GM23338 (cell line): ENCODE results near the gene MT1F. TPM values are rescaled to one million over a fixed set of nuclear protein-coding genes. Genes with fewer than 3 reads are reported as not detected.

Source experiments
- ATAC-seq: fragments of 200-7000 bp; cut with Tn5 transposase; 3 replicates; pipeline ENCODE4 v1.9.1; 2020
- DNase-seq: peaks from one replicate; pipeline ENCODE4 v3.0.0-alpha.2; 2015; ENCODE audit warnings: low spot score
- H2AFZ ChIP-seq: fragments of 200-600 bp; sonication (generic); 2 replicates; pipeline ENCODE4 v1.8.0; 2016; ENCODE audit warnings: antibody characterized with exemption, mild to moderate bottlenecking, moderate library complexity
- H3F3A ChIP-seq: fragments of 200-600 bp; sonication (generic); replicated peaks from 2 replicates; pipeline ENCODE4 v1.8.0; 2017; ENCODE audit warnings: antibody characterized with exemption, mixed run types, low read depth
- H3K27ac ChIP-seq: fragments of 200-600 bp; sonication (generic); 2 replicates; pipeline ENCODE4 v1.6.1; 2016; ENCODE audit warnings: low read depth
- H3K27me3 ChIP-seq: fragments of 200-600 bp; sonication (generic); 2 replicates; pipeline ENCODE4 v1.8.0; 2016; ENCODE audit warnings: mild to moderate bottlenecking, mixed run types, moderate library complexity; ENCODE audit not compliant: insufficient read depth
- H3K36me3 ChIP-seq: fragments of 200-600 bp; sonication (generic); 2 replicates; pipeline ENCODE4 v1.8.0; 2016; ENCODE audit warnings: mild to moderate bottlenecking; ENCODE audit not compliant: insufficient read depth
- H3K4me1 ChIP-seq: fragments of 200-600 bp; sonication (generic); 2 replicates; pipeline ENCODE4 v1.8.0; 2016; ENCODE audit warnings: mild to moderate bottlenecking, moderate library complexity; ENCODE audit not compliant: insufficient read depth
- H3K4me2 ChIP-seq: fragments of 200-600 bp; sonication (generic); 2 replicates; pipeline ENCODE4 v1.7.1; 2017; ENCODE audit warnings: mixed run types
- H3K4me3 ChIP-seq: fragments of 200-600 bp; sonication (generic); 2 replicates; pipeline ENCODE4 v1.6.1; 2016; ENCODE audit warnings: mixed run types
- H3K79me2 ChIP-seq: fragments of 200-600 bp; sonication (generic); replicated peaks from 2 replicates; pipeline ENCODE4 v1.8.0; 2017; ENCODE audit warnings: mild to moderate bottlenecking; ENCODE audit not compliant: insufficient read depth
- H3K9me2 ChIP-seq: fragments of 200-600 bp; sonication (generic); 2 replicates; pipeline ENCODE4 v1.8.0; 2017; ENCODE audit not compliant: insufficient read depth
- H4K20me1 ChIP-seq: fragments of 200-600 bp; sonication (generic); replicated peaks from 2 replicates; pipeline ENCODE4 v1.8.0; 2017; ENCODE audit warnings: mild to moderate bottlenecking; ENCODE audit not compliant: insufficient read depth
- H3K27ac Mint-ChIP-seq: 2 replicates; pipeline ENCODE4 v1.8.0; 2020; ENCODE audit warnings: inconsistent platforms, mild to moderate bottlenecking, moderate library complexity, mixed read lengths
- H3K27me3 Mint-ChIP-seq: 3 replicates; pipeline ENCODE4 v1.8.0; 2022; ENCODE audit warnings: low read depth, mild to moderate bottlenecking, moderate library complexity, mixed read lengths, inconsistent platforms; ENCODE audit not compliant: insufficient read depth, poor library complexity
- H3K36me3 Mint-ChIP-seq: 3 replicates; pipeline ENCODE4 v1.8.0; 2021; ENCODE audit warnings: low read depth, mild to moderate bottlenecking, inconsistent platforms, moderate library complexity, mixed read lengths
- H3K4me1 Mint-ChIP-seq: 3 replicates; pipeline ENCODE4 v1.8.0; 2020; ENCODE audit warnings: mild to moderate bottlenecking, inconsistent platforms, mixed read lengths
- H3K4me3 Mint-ChIP-seq: 3 replicates; pipeline ENCODE4 v1.8.0; 2021; ENCODE audit warnings: moderate library complexity, mild to moderate bottlenecking, inconsistent platforms, mixed read lengths
- H3K9me3 Mint-ChIP-seq: 3 replicates; pipeline ENCODE4 v1.8.0; 2020; ENCODE audit warnings: moderate library complexity, mild to moderate bottlenecking, inconsistent platforms, mixed read lengths
- CREB1 ChIP-seq: fragments of 250-450 bp; sonication (Bioruptor Pico); IDR thresholded peaks from 2 replicates; pipeline ENCODE4 v1.5.0; 2020; ENCODE audit warnings: low read depth, mild to moderate bottlenecking, moderate library complexity
- EZH2 ChIP-seq: fragments of 200-600 bp; sonication (generic); IDR thresholded peaks from one replicate; pipeline ENCODE4 v1.8.0; 2017; ENCODE audit warnings: antibody characterized with exemption, mild to moderate bottlenecking, low read depth; ENCODE audit not compliant: unreplicated experiment
- EZH2phosphoT487 ChIP-seq: fragments of 200-600 bp; sonication (generic); IDR thresholded peaks from one replicate; pipeline ENCODE4 v1.8.1; 2018; ENCODE audit warnings: antibody characterized with exemption; ENCODE audit not compliant: unreplicated experiment
- POLR2AphosphoS5 ChIP-seq: IDR thresholded peaks from 2 replicates; pipeline ENCODE4 v1.6.1; 2016; ENCODE audit warnings: antibody characterized with exemption, low read depth
- REST ChIP-seq: IDR thresholded peaks from one replicate; pipeline ENCODE4 v1.6.1; 2018; ENCODE audit warnings: antibody characterized with exemption; ENCODE audit not compliant: unreplicated experiment
- STAT1 ChIP-seq: IDR thresholded peaks from one replicate; pipeline ENCODE4 v1.6.1; 2016; ENCODE audit warnings: antibody characterized with exemption; ENCODE audit not compliant: unreplicated experiment
- ZNF114 ChIP-seq: fragments of 250-450 bp; sonication (Bioruptor Pico); IDR thresholded peaks from 2 replicates; pipeline ENCODE4 v1.5.0; 2020; ENCODE audit warnings: mild to moderate bottlenecking, moderate library complexity
- ZNF331 ChIP-seq: fragments of 250-450 bp; sonication (Bioruptor Pico); IDR thresholded peaks from 2 replicates; pipeline ENCODE4 v1.5.0; 2020; ENCODE audit warnings: low read depth, mild to moderate bottlenecking, moderate library complexity
- polyA plus RNA-seq: library from polyadenylated mRNA; unstranded; fragments of >200 nt; fragmentation: Nextera tagmentation; extraction: Ambion mirVana; gene quantifications from 2 replicates; pipeline ENCODE4 v1.2.1, GENCODE V29; 2016
- total RNA-seq: library from RNA; depleted of rRNA; stranded (reverse); fragments of >200 nt; shearing (Covaris generic); gene quantifications from 2 replicates; pipeline ENCODE4 v1.2.3, GENCODE V29; 2014

The MT1F gene
- total and polyA plus RNA-seq, 2 experiments from 2014 or later, result 7.4 to 107 TPM

DNA sequence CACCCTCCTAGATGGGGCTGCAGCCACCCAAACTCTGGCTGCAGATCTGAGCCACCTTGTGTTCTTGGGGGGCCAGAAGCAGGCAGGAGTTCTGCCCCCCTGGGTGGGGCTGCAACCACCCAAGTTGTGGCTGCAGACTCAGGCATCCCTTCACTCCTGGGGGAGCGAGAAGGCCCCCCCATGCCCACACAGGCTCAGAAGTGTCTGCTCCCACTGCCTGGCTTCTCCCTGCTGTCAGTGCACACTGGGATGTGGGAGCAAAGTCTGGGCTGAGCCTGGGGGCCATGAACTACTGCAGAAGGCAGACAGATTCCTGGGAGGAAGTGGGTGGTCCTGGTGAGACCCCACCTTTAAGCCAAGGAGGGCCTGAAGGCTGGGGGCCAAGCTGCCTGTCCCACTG, 37.5 kb downstream of the MT1F start:
- Histone ChIP-seq H3K79me2 (no peaks in the 10 kb centered on the region), H4K20me1 (no peaks in the 10 kb centered on the region), H3K4me3 (no peak overlapping the region), H3K9me2 (no peaks in the 10 kb centered on the region), H3F3A (no peaks in the 10 kb centered on the region), H3K4me1 (no peaks in the 10 kb centered on the region), H2AFZ (no peak overlapping the region), H3K27ac (no peak overlapping the region), H3K27me3 (no peaks in the 10 kb centered on the region), H3K36me3 (no peaks in the 10 kb centered on the region), H3K4me2 (no peak overlapping the region)
- ATAC-seq (no peak), DNase-seq (no peak)
- no peak overlapping the region for H3K4me3 Mint-ChIP-seq
- H3K9me3 Mint-ChIP-seq, result peaks cover 17% of the 10 kb centered on the region
- peaks cover 8% of the 10 kb centered on the region for H3K27me3 Mint-ChIP-seq
- H3K36me3 Mint-ChIP-seq, result peaks cover 3% of the 10 kb centered on the region; the same call in 1 of the 3 replicates
- no peak overlapping the region for H3K27ac Mint-ChIP-seq
- TF ChIP-seq ZNF114 (CRISPR knock-in tag) (no peak), EZH2phosphoT487 (no peak), POLR2AphosphoS5 (no peak), EZH2 (no peak), STAT1 (no peak), REST (no peak), ZNF331 (CRISPR knock-in tag) (no peak)
- peaks cover 4% of the 10 kb centered on the region; the same call in 1 of the 3 replicates for H3K4me1 Mint-ChIP-seq

DNA sequence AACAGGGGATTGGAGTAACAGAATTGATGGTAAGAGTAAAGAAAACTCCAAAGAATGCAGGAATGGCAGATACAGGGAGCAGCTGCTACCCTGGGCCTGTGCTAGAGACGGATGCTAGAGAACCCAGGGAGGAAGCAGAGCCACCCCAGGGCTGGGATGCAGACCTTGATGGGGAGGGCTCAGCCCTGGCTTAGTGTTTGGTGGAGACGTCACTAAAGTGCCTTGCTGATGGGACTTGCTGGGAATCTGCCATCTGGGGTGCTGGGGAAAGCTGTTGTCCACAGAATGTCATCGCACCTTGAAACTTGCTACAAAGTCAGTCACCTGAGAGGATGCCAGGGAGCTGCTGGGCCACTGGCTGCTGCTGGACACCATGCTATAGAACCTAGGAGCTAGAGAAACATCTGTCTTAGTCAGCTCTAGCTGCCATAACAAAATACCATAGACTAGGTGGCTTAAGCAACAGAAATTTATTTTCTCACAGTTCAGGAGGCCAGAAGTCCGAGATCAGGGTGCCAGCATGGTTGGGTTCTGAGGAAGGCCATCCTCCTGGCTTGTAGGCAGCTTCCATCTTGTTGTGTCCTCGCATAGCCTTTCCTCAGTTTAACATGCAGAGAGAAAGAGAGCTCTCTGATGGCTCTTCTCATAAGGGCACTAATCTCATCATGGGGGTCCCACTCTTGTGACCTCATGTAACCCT, 39.8 kb downstream of the MT1F start:
- no peak overlapping the region for H2AFZ ChIP-seq
- H3K9me3 Mint-ChIP-seq, result peaks cover 17% of the 10 kb centered on the region
- H3K36me3 Mint-ChIP-seq, result peaks cover 3% of the 10 kb centered on the region; the same call in 1 of the 3 replicates
- H3K27ac ChIP-seq, result no peak overlapping the region
- H3F3A ChIP-seq, result 0 out of 2 replicates have a peak, but pooled peaks cover under 1% of the 10 kb centered on the region
- H3K4me1 Mint-ChIP-seq, result peaks cover 11% of the 10 kb centered on the region
- H3K27ac Mint-ChIP-seq, result no peak overlapping the region
- H3K9me2 ChIP-seq, result no peaks in the 10 kb centered on the region
- H3K4me2 ChIP-seq, result no peak overlapping the region
- no peak overlapping the region for H3K4me3 Mint-ChIP-seq
- peaks cover 7% of the 10 kb centered on the region; the same call in 1 of the 2 replicates for H3K4me1 ChIP-seq
- peaks cover 5% of the 10 kb centered on the region for H3K27me3 Mint-ChIP-seq
- DNase-seq (no peak), ATAC-seq (no peak)
- no peaks in the 10 kb centered on the region for H3K79me2 ChIP-seq
- H3K36me3 ChIP-seq, result no peaks in the 10 kb centered on the region
- H3K27me3 ChIP-seq, result no peaks in the 10 kb centered on the region
- H3K4me3 ChIP-seq, result no peak overlapping the region
- H4K20me1 ChIP-seq, result no peaks in the 10 kb centered on the region
- no peak for TF ChIP-seq STAT1
- no peak for TF ChIP-seq CREB1 (CRISPR knock-in tag)
- TF ChIP-seq POLR2AphosphoS5, result no peak
- no peak for TF ChIP-seq EZH2
- TF ChIP-seq ZNF114 (CRISPR knock-in tag), result no peak
- TF ChIP-seq ZNF331 (CRISPR knock-in tag), result no peak
- TF ChIP-seq REST, result no peak
